Activated CD4-positive, alpha-beta T cell treated with anti-CD3 and anti-CD28 coated beads, Interleukin-2, Interleukin-6, amounts not matched to agents 100 ng/mL and 50 ng/mL, durations not matched to agents 16 hours and 8 hours (primary cell): ENCODE results near the gene NTRK3.

Source experiments
- DNase-seq: peaks from one replicate; pipeline ENCODE4 v3.0.0-alpha.2; 2020

The NTRK3 gene

GRCh38 chr15:87930457-87930856 lies 326.1 kb downstream of the NTRK3 start:
- no peak for DNase-seq

GRCh38 chr15:87929841-87930240 lies 326.7 kb downstream of the NTRK3 start:
- no peak for DNase-seq

GRCh38 chr15:87924433-87924832 lies 332.1 kb downstream of the NTRK3 start:
- no peak for DNase-seq

GRCh38 chr15:87919064-87919463 lies 337.5 kb downstream of the NTRK3 start:
- no peak for DNase-seq

- no peak for DNase-seq
Observed at GRCh38 chr15:87917480-87917879, 339.1 kb downstream of the NTRK3 start.

GRCh38 chr15:87916208-87916607 lies 340.3 kb downstream of the NTRK3 start:
- no peak for DNase-seq

- no peak for DNase-seq
Observed at GRCh38 chr15:87910301-87910700, 346.2 kb downstream of the NTRK3 start.

- DNase-seq: no peak
Observed at GRCh38 chr15:87907676-87908446, 348.7 kb downstream of the NTRK3 start.

- no peak for DNase-seq
Observed at GRCh38 chr15:87906444-87906843, 350.1 kb downstream of the NTRK3 start.

- no peak for DNase-seq
Observed at GRCh38 chr15:87902772-87903426, 353.6 kb downstream of the NTRK3 start.

GRCh38 chr15:87901926-87902690 lies 354.4 kb downstream of the NTRK3 start:
- DNase-seq: no peak

GRCh38 chr15:87901008-87901407 lies 355.5 kb downstream of the NTRK3 start:
- no peak for DNase-seq

GRCh38 chr15:87896936-87897335 lies 359.6 kb downstream of the NTRK3 start:
- DNase-seq: no peak

- no peak for DNase-seq
Observed at GRCh38 chr15:87887177-87887576, 369.4 kb downstream of the NTRK3 start.

GRCh38 chr15:87881026-87881425 lies 375.5 kb downstream of the NTRK3 start:
- no peak for DNase-seq

- DNase-seq: no peak
Observed at GRCh38 chr15:87877822-87878542, 378.6 kb downstream of the NTRK3 start.

GRCh38 chr15:87877114-87877810 lies 379.3 kb downstream of the NTRK3 start:
- no peak for DNase-seq

- DNase-seq: no peak
Observed at GRCh38 chr15:87874896-87875711, 381.4 kb downstream of the NTRK3 start.

- no peak for DNase-seq
Observed at GRCh38 chr15:87873516-87873915, 383.0 kb downstream of the NTRK3 start.

- DNase-seq: no peak
Observed at GRCh38 chr15:87871731-87872320, 384.7 kb downstream of the NTRK3 start.

GRCh38 chr15:87871258-87871681 lies 385.3 kb downstream of the NTRK3 start:
- DNase-seq: no peak
